Activated naive CD4-positive, alpha-beta T cell treated with anti-CD3 and anti-CD28 coated beads for 36 hours (primary cell): Measurements from ENCODE around the gene LTO1. TPM values are rescaled to one million over a fixed set of nuclear protein-coding genes. Genes with fewer than 3 reads are reported as not detected.

Source experiments
- CTCF ChIA-PET: fragments of 350-600 bp; sonication (Branson Sonifier 250); formaldehyde crosslinking; loops from one replicate; lab custom pipeline; 2021; ENCODE audit warnings: antibody characterized with exemption; lab: Charles Lee
- DNase-seq: peaks from one replicate; pipeline ENCODE4 v3.0.0-alpha.2; 2020
- H3K27ac Mint-ChIP-seq: one replicate; pipeline ENCODE4 v1.8.0; 2021; ENCODE audit warnings: mild to moderate bottlenecking, mixed read lengths
- H3K27me3 Mint-ChIP-seq: one replicate; pipeline ENCODE4 v1.8.0; 2021; ENCODE audit warnings: low read depth, mixed read lengths
- H3K36me3 Mint-ChIP-seq: one replicate; pipeline ENCODE4 v1.8.0; 2021; ENCODE audit warnings: low read depth, mixed read lengths
- H3K4me1 Mint-ChIP-seq: one replicate; pipeline ENCODE4 v1.8.0; 2021; ENCODE audit warnings: low read depth, mixed read lengths
- H3K4me3 Mint-ChIP-seq: one replicate; pipeline ENCODE4 v1.8.0; 2021; ENCODE audit warnings: mild to moderate bottlenecking, moderate library complexity, mixed read lengths
- H3K9me3 Mint-ChIP-seq: one replicate; pipeline ENCODE4 v1.8.0; 2021; ENCODE audit warnings: mixed read lengths
- intact Hi-C: fragments of 100-400 bp; cut with micrococcal nuclease; formaldehyde crosslinking; loops from one replicate; pipeline ENCODE4 v1.15.1; 2023
- total RNA-seq, 2 experiments: library from RNA; stranded (reverse); gene quantifications; one replicate each; pipeline ENCODE4 v1.2.3, GENCODE V29; 2021

Gene LTO1
- total RNA-seq, 2 experiments from 2014 or later, result 14.8 to 14.9 TPM

- no peaks in the 10 kb centered on the region for H3K9me3 Mint-ChIP-seq
- H3K27me3 Mint-ChIP-seq, result no peaks in the 10 kb centered on the region
- H3K4me1 Mint-ChIP-seq, result no peaks in the 10 kb centered on the region
- intact Hi-C loops, result no loop called here
- CTCF ChIA-PET, result interaction anchor here (0.7 kb wide), 1 partner anchor 10 kb away, joined by 3 read pairs; no protein-coding TSS in a partner anchor
- no peaks in the 10 kb centered on the region for H3K36me3 Mint-ChIP-seq
- DNase-seq, result no peak
- H3K4me3 Mint-ChIP-seq, result no peak overlapping the region
- H3K27ac Mint-ChIP-seq, result no peak overlapping the region
These were observed 21.7 kb downstream of the LTO1 start for GRCh38 chr11:69653406-69653960.

GRCh38 chr11:69652999-69653398 lies 22.2 kb downstream of the LTO1 start:
- Mint-ChIP-seq H3K4me1 (no peaks in the 10 kb centered on the region), H3K27ac (no peak overlapping the region), H3K9me3 (no peaks in the 10 kb centered on the region), H3K27me3 (no peaks in the 10 kb centered on the region), H3K4me3 (no peak overlapping the region), H3K36me3 (no peaks in the 10 kb centered on the region)
- no peak for DNase-seq
- CTCF ChIA-PET, result no interaction called here
- intact Hi-C loops, result no loop called here

- CTCF ChIA-PET, result no interaction called here
- no peak overlapping the region for H3K4me3 Mint-ChIP-seq
- H3K27me3 Mint-ChIP-seq, result no peaks in the 10 kb centered on the region
- H3K9me3 Mint-ChIP-seq, result no peaks in the 10 kb centered on the region
- no peaks in the 10 kb centered on the region for H3K36me3 Mint-ChIP-seq
- H3K27ac Mint-ChIP-seq, result no peak overlapping the region
- intact Hi-C loops, result no loop called here
- no peak for DNase-seq
- no peaks in the 10 kb centered on the region for H3K4me1 Mint-ChIP-seq
These were observed 23.1 kb downstream of the LTO1 start for GRCh38 chr11:69651834-69652620.

- CTCF ChIA-PET, result no interaction called here
- no peaks in the 10 kb centered on the region for H3K9me3 Mint-ChIP-seq
- H3K36me3 Mint-ChIP-seq, result no peaks in the 10 kb centered on the region
- DNase-seq, result no peak
- intact Hi-C loops, result no loop called here
- no peaks in the 10 kb centered on the region for H3K4me1 Mint-ChIP-seq
- no peaks in the 10 kb centered on the region for H3K27me3 Mint-ChIP-seq
- no peak overlapping the region for H3K27ac Mint-ChIP-seq
- H3K4me3 Mint-ChIP-seq, result no peak overlapping the region
These were observed 24.3 kb downstream of the LTO1 start for GRCh38 chr11:69650832-69651344.

GRCh38 chr11:69650081-69650831 lies 24.9 kb downstream of the LTO1 start:
- DNase-seq, result no peak
- Mint-ChIP-seq H3K36me3 (no peaks in the 10 kb centered on the region), H3K27ac (no peak overlapping the region), H3K4me1 (no peaks in the 10 kb centered on the region), H3K4me3 (no peak overlapping the region), H3K9me3 (no peaks in the 10 kb centered on the region), H3K27me3 (no peaks in the 10 kb centered on the region)
- CTCF ChIA-PET, result no interaction called here
- intact Hi-C loops, result no loop called here

- intact Hi-C loops, result no loop called here
- CTCF ChIA-PET, result interaction anchor here (1.1 kb wide), 1 partner anchor 20 kb away, joined by 3 read pairs; no protein-coding TSS in a partner anchor
These were observed 25.6 kb downstream of the LTO1 start for GRCh38 chr11:69649576-69649900.

GRCh38 chr11:69648679-69649575 lies 26.2 kb downstream of the LTO1 start:
- Mint-ChIP-seq H3K4me1 (no peaks in the 10 kb centered on the region), H3K9me3 (no peaks in the 10 kb centered on the region), H3K4me3 (no peak overlapping the region), H3K27me3 (no peaks in the 10 kb centered on the region), H3K36me3 (no peaks in the 10 kb centered on the region), H3K27ac (no peak overlapping the region)
- intact Hi-C loops, result no loop called here
- DNase-seq, result no peak
- CTCF ChIA-PET, result interaction anchor here (1.1 kb wide), 1 partner anchor 20 kb away, joined by 3 read pairs; no protein-coding TSS in a partner anchor

More at GRCh38 chr11:69649576-69649900, 25.6 kb downstream of the LTO1 start:
- no peaks in the 10 kb centered on the region for H3K27me3 Mint-ChIP-seq
- H3K9me3 Mint-ChIP-seq, result no peaks in the 10 kb centered on the region
- no peak overlapping the region for H3K4me3 Mint-ChIP-seq
- H3K4me1 Mint-ChIP-seq, result no peaks in the 10 kb centered on the region
- H3K36me3 Mint-ChIP-seq, result no peaks in the 10 kb centered on the region
- H3K27ac Mint-ChIP-seq, result no peak overlapping the region
- DNase-seq, result no peak

GRCh38 chr11:69647761-69648497 lies 27.2 kb downstream of the LTO1 start:
- intact Hi-C loops, result no loop called here

GRCh38 chr11:69647390-69647748 lies 27.8 kb downstream of the LTO1 start:
- Mint-ChIP-seq H3K4me3 (no peak overlapping the region), H3K9me3 (no peaks in the 10 kb centered on the region), H3K27me3 (no peaks in the 10 kb centered on the region), H3K4me1 (peaks cover 2% of the 10 kb centered on the region), H3K27ac (no peak overlapping the region), H3K36me3 (no peaks in the 10 kb centered on the region)
- CTCF ChIA-PET, result no interaction called here
- intact Hi-C loops, result no loop called here
- DNase-seq, result no peak

More at GRCh38 chr11:69647761-69648497, 27.2 kb downstream of the LTO1 start:
- DNase-seq, result no peak
- Mint-ChIP-seq H3K4me1 (peaks cover 2% of the 10 kb centered on the region), H3K4me3 (no peak overlapping the region), H3K36me3 (no peaks in the 10 kb centered on the region), H3K9me3 (no peaks in the 10 kb centered on the region), H3K27ac (no peak overlapping the region), H3K27me3 (no peaks in the 10 kb centered on the region)
- CTCF ChIA-PET, result interaction anchor here (0.6 kb wide), 1 partner anchor 668 kb away, joined by 3 read pairs; no protein-coding TSS in a partner anchor

GRCh38 chr11:69646493-69647389 lies 28.4 kb downstream of the LTO1 start:
- Mint-ChIP-seq H3K27me3 (no peaks in the 10 kb centered on the region), H3K4me3 (no peak overlapping the region), H3K9me3 (no peaks in the 10 kb centered on the region), H3K27ac (no peak overlapping the region), H3K4me1 (peaks cover 2% of the 10 kb centered on the region), H3K36me3 (no peaks in the 10 kb centered on the region)
- intact Hi-C loops, result no loop called here
- CTCF ChIA-PET, result no interaction called here
- DNase-seq, result no peak
